Nephron progenitor cell (in vitro differentiated cells): ENCODE measurements around the gene FRMD4A.
"Not testable (repeated sequence)": the region's sequence is repeated elsewhere in the genome, so short reads cannot be mapped to it uniquely, and the experiment has no call there.

Source experiments
- DNase-seq: peaks from one replicate; pipeline ENCODE4 v3.0.0; 2021
- H3K27ac Mint-ChIP-seq: 2 replicates; pipeline ENCODE4 v1.8.0; 2021; ENCODE audit warnings: mild to moderate bottlenecking, moderate library complexity, mixed read lengths
- H3K27me3 Mint-ChIP-seq: 2 replicates; pipeline ENCODE4 v1.8.0; 2021; ENCODE audit warnings: mild to moderate bottlenecking, low read depth, mixed read lengths; ENCODE audit not compliant: poor library complexity
- H3K36me3 Mint-ChIP-seq: 2 replicates; pipeline ENCODE4 v1.8.0; 2021; ENCODE audit warnings: low read depth, mixed read lengths
- H3K4me1 Mint-ChIP-seq: 2 replicates; pipeline ENCODE4 v1.8.0; 2021; ENCODE audit warnings: mixed read lengths
- H3K4me3 Mint-ChIP-seq: 2 replicates; pipeline ENCODE4 v1.8.0; 2021; ENCODE audit warnings: mild to moderate bottlenecking, moderate library complexity, mixed read lengths
- H3K9me3 Mint-ChIP-seq: 2 replicates; pipeline ENCODE4 v1.8.0; 2021; ENCODE audit warnings: mild to moderate bottlenecking, moderate library complexity, mixed read lengths
- TF ChIP-seq, protein P1 (sequence below): fragments of 200-600 bp; sonication (generic); IDR thresholded peaks from 2 replicates; pipeline ENCODE4 v1.5.0; 2021; ENCODE audit warnings: antibody characterized with exemption

FRMD4A gene

DNA sequence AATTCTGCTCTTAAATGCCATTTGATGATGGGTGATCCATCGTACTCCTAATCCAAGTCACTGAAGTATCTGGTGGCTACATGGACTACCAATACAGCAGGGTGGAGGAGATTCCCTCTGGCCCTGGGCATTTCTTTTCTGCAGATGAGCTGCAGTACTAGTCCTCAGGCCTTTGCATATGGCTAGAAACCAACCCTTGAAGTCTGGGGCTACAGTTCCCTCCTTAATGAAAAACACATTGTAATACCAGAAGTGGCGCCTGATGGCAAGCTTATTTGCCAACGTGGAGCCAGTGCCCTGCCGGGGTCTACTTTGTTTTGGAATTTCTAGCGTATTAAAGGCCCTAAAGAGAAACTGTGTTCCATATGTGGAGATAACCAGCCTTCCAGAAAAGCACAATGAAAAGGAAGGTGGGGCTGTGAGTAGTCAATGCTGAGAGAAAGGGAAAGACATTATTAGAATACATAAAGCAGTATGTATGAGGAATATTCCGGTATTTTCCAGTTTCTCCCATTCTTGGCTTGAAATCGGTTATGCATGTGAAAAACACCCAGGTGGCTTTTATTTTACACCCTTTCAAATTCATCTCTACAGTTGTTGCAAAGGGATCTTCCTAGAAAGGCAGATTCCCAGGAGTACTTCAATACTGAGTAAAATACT, 375.2 kb downstream of the FRMD4A start:
- Mint-ChIP-seq H3K27me3 (no peaks in the 10 kb centered on the region), H3K27ac (no peak overlapping the region), H3K36me3 (peaks cover 30% of the 10 kb centered on the region), H3K4me3 (no peak overlapping the region), H3K4me1 (peaks cover 39% of the 10 kb centered on the region), H3K9me3 (peaks cover 32% of the 10 kb centered on the region)
- TF ChIP-seq, protein P1, sequence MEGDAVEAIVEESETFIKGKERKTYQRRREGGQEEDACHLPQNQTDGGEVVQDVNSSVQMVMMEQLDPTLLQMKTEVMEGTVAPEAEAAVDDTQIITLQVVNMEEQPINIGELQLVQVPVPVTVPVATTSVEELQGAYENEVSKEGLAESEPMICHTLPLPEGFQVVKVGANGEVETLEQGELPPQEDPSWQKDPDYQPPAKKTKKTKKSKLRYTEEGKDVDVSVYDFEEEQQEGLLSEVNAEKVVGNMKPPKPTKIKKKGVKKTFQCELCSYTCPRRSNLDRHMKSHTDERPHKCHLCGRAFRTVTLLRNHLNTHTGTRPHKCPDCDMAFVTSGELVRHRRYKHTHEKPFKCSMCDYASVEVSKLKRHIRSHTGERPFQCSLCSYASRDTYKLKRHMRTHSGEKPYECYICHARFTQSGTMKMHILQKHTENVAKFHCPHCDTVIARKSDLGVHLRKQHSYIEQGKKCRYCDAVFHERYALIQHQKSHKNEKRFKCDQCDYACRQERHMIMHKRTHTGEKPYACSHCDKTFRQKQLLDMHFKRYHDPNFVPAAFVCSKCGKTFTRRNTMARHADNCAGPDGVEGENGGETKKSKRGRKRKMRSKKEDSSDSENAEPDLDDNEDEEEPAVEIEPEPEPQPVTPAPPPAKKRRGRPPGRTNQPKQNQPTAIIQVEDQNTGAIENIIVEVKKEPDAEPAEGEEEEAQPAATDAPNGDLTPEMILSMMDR = no peak
- DNase-seq = no peak

DNA sequence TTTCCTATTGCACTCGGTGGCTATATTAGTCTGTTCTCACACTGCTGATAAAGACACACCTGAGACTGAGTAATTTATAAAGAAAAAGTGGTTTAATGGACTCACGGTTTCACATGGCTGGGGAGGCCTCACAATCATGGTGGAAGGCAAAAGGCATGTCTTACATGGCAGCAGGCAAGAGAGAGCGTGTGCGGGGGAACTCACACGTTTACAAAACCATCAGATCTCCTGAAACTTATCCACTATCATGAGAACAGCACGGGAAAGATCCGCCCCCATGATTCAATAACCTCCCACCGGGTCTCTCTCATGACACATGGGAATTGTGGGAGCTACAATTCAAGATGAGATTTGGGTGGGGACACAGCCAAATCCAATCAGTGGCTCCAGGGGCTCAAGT, 376.5 kb downstream of the FRMD4A start:
- H3K4me3 Mint-ChIP-seq, DNase-seq, H3K27ac Mint-ChIP-seq, H3K27me3 Mint-ChIP-seq: not testable (repeated sequence)
- Mint-ChIP-seq H3K4me1 (peaks cover 40% of the 10 kb centered on the region), H3K9me3 (peaks cover 32% of the 10 kb centered on the region), H3K36me3 (peaks cover 30% of the 10 kb centered on the region)

DNA sequence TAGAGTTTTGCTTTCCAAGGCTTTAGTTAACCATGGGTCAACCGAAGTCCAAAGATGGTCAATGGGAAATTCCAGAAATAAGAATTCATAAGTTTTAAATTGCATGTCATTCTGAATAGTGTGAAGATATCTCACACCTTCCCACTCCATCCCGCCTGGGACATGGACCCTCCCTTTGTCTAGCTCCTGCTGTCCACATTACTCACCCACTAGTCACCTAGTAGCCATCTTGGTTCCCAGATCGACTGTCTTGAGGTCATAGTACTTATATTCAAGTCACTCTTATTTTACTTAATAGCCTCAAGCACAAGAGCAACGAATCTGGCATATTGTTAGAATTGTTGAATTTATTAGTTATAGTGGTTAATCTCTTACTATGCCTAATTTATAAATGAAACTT, 377.4 kb downstream of the FRMD4A start:
- Mint-ChIP-seq H3K4me1 (peaks cover 43% of the 10 kb centered on the region), H3K36me3 (peaks cover 30% of the 10 kb centered on the region)
- no peak for DNase-seq

DNA sequence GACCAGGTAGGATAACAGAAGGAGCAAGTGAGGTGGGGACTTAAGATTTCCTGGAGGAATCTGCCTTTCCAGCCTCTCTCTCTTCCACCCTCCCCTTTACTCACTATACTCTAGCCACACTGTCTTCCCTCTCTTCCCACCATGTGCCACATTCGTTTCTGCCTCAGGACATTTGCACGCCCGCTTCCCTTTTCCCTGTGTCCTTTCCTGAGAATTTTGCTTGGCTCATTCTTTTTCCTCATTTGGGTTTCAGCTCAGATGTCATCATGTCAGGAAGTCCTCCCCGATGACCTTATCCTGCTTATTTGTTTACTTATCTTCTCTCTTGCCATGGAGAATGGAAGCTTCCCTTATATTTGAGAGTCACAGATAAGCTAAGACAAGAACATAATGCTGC, 380.2 kb downstream of the FRMD4A start:
- no peak for DNase-seq
- Mint-ChIP-seq H3K4me1 (peaks cover 51% of the 10 kb centered on the region), H3K4me3 (no peak overlapping the region), H3K27ac (peak overlapping the region; percentile 74), H3K36me3 (peaks cover 30% of the 10 kb centered on the region), H3K9me3 (peaks cover 32% of the 10 kb centered on the region), H3K27me3 (peaks cover 3% of the 10 kb centered on the region)
- TF ChIP-seq, protein P1 = no peak

More for the DNA sequence above, 377.4 kb downstream of the FRMD4A start:
- Mint-ChIP-seq H3K9me3 (peaks cover 32% of the 10 kb centered on the region), H3K27ac (no peak overlapping the region), H3K4me3 (no peak overlapping the region), H3K27me3 (no peaks in the 10 kb centered on the region)
- TF ChIP-seq, protein P1 = no peak

DNA sequence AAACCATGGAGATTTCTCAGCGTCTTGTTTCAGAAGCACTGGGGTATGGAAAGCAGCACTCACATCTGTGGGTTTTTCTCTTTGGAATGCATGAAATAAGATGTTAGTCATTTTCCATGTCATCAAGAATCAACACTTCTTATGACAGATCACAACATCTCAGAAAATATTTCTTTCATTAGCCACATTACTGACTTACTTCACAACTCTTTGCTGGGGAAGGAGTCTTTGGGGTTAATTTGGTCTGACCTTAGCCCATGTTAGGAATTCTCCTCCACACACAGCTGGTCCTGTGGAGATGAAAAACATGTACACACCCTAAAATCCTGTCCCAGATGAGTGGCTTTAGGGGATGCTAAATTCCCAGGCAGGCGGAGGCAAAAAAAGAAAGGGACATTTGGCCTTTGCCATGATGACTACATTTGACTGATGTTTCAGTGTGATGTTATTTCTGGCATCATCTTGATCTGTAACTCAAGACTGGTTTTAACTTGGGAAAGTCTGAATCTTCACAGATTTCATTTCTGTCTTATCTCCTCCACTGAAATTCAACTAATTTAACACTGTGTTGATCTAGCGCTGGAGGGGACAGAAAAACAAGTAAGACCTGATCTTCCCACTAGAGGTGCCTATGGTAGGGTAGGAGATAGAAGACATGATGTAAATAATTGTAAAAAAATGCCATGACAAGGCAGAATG, 380.7 kb downstream of the FRMD4A start:
- no peak overlapping the region for H3K4me3 Mint-ChIP-seq
- TF ChIP-seq, protein P1 = no peak
- DNase-seq = no peak
- H3K27ac Mint-ChIP-seq = peak overlapping the region; percentile 78
- peaks cover 56% of the 10 kb centered on the region for H3K4me1 Mint-ChIP-seq
- peaks cover 3% of the 10 kb centered on the region for H3K27me3 Mint-ChIP-seq
- peaks cover 30% of the 10 kb centered on the region for H3K36me3 Mint-ChIP-seq
- peaks cover 28% of the 10 kb centered on the region for H3K9me3 Mint-ChIP-seq

DNA sequence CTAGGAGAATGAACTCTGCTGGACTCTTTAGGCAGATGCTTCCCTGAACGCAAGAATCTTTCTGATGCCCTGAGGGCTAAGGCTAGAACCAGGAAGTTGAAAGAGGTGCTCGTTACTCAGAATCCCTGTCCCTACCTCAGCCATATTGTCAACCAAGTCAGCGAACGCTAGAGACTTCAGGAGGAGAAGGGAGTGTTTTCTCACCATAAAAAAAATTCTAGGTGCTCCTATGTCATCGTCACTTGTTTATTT, 384.6 kb downstream of the FRMD4A start:
- peaks cover 31% of the 10 kb centered on the region for H3K36me3 Mint-ChIP-seq
- peak overlapping the region; percentile 95 for H3K27ac Mint-ChIP-seq
- no peak for DNase-seq
- H3K27me3 Mint-ChIP-seq = peaks cover 3% of the 10 kb centered on the region
- H3K4me1 Mint-ChIP-seq = peaks cover 73% of the 10 kb centered on the region
- H3K4me3 Mint-ChIP-seq = no peak overlapping the region
- H3K9me3 Mint-ChIP-seq = peaks cover 25% of the 10 kb centered on the region
- TF ChIP-seq, protein P1 = no peak
